NCI-H1417 treated with DMSO at 0.1 percent for 48 hours (cell line): ENCODE data around the gene MBD4.
"Not testable (repeated sequence)": the region's sequence is repeated elsewhere in the genome, so short reads cannot be mapped to it uniquely, and the experiment has no call there.

Source experiments
- DNase-seq: peaks from one replicate; lab custom pipeline; 2025; lab: John Stamatoyannopoulos, UW

The MBD4 gene

GRCh38 chr3:129409541-129409940, 30.2 kb downstream of the MBD4 start:
- DNase-seq, result no peak

- DNase-seq, result no peak
These were observed 35.1 kb downstream of the MBD4 start for GRCh38 chr3:129404610-129405009.

GRCh38 chr3:129404130-129404529, 35.6 kb downstream of the MBD4 start:
- no peak for DNase-seq

- no peak for DNase-seq
These were observed 36.3 kb downstream of the MBD4 start for GRCh38 chr3:129403450-129403849.

- no peak for DNase-seq
These were observed 37.1 kb downstream of the MBD4 start for GRCh38 chr3:129402616-129403015.

GRCh38 chr3:129402210-129402609, 37.5 kb downstream of the MBD4 start:
- no peak for DNase-seq

GRCh38 chr3:129399895-129400357, 39.8 kb downstream of the MBD4 start:
- no peak for DNase-seq

- peak; percentile 97 for DNase-seq
These were observed 40.4 kb downstream of the MBD4 start for GRCh38 chr3:129399145-129399894.

- no peak for DNase-seq
These were observed 41.0 kb downstream of the MBD4 start for GRCh38 chr3:129398803-129399144.

GRCh38 chr3:129393760-129394564, 45.8 kb downstream of the MBD4 start:
- DNase-seq, result not testable (repeated sequence)

- no peak for DNase-seq
These were observed 46.5 kb downstream of the MBD4 start for GRCh38 chr3:129393271-129393670.

GRCh38 chr3:129392106-129392887, 47.5 kb downstream of the MBD4 start:
- not testable (repeated sequence) for DNase-seq

GRCh38 chr3:129391583-129391982, 48.2 kb downstream of the MBD4 start:
- DNase-seq, result not testable (repeated sequence)

GRCh38 chr3:129389572-129389937, 50.2 kb downstream of the MBD4 start:
- no peak for DNase-seq

- DNase-seq, result not testable (repeated sequence)
These were observed 50.8 kb downstream of the MBD4 start for GRCh38 chr3:129388791-129389571.

- DNase-seq, result no peak
These were observed 52.3 kb downstream of the MBD4 start for GRCh38 chr3:129387487-129387886.

GRCh38 chr3:129386984-129387383, 52.8 kb downstream of the MBD4 start:
- no peak for DNase-seq

- not testable (repeated sequence) for DNase-seq
These were observed 54.2 kb downstream of the MBD4 start for GRCh38 chr3:129385507-129385906.

GRCh38 chr3:129384594-129385323, 55.0 kb downstream of the MBD4 start:
- no peak for DNase-seq

- not testable (repeated sequence) for DNase-seq
These were observed 55.6 kb downstream of the MBD4 start for GRCh38 chr3:129384103-129384502.

GRCh38 chr3:129383292-129383860, 56.4 kb downstream of the MBD4 start:
- peak; percentile 5 for DNase-seq
